B cell (primary cell): ENCODE results near the gene ETFRF1.

Experiments used
- CTCF ChIP-seq: fragments of 200-600 bp; IDR thresholded peaks from one replicate; pipeline ENCODE4 v1.8.0; 2022; ENCODE audit warnings: antibody characterized with exemption, mild to moderate bottlenecking
- EZH2 ChIP-seq: IDR thresholded peaks from 2 replicates; pipeline ENCODE4 v1.6.1; 2012; ENCODE audit warnings: borderline replicate concordance, low read depth, mild to moderate bottlenecking, moderate library complexity, low read length; ENCODE audit not compliant: insufficient read depth, poor library complexity, severe bottlenecking

- no peak for TF ChIP-seq CTCF
- no peak for TF ChIP-seq EZH2
Observed at GRCh38 chr12:25243680-25243990, 48.6 kb downstream of the ETFRF1 start.
